AG04450 (cell line): ENCODE data around the gene PIGZ. TPM values are rescaled to one million over a fixed set of nuclear protein-coding genes. Genes with fewer than 3 reads are reported as not detected.

Source experiments
- CTCF ChIA-PET: fragments of 300-600, 350-600 bp; formaldehyde crosslinking; extraction: SDS; loops from one replicate; lab custom pipeline; 2022; ENCODE audit warnings: antibody characterized with exemption, inconsistent platforms; lab: Charles Lee
- POLR2A ChIA-PET: fragments of 350-600 bp; formaldehyde crosslinking; extraction: SDS; loops from one replicate; lab custom pipeline; 2021; ENCODE audit warnings: antibody characterized with exemption, inconsistent platforms; lab: Yijun Ruan, JAX
- DNase-seq: peaks from one replicate; pipeline ENCODE4 v3.0.0-alpha.2; 2011; ENCODE audit warnings: low read depth, low spot score
- H3K27ac ChIP-seq: one replicate; pipeline ENCODE4 v1.5.1; 2012; ENCODE audit warnings: low read depth, low read length, control low read depth
- H3K27me3 ChIP-seq: one replicate; pipeline ENCODE4 v1.6.0; 2012; ENCODE audit warnings: low read length; ENCODE audit not compliant: control insufficient read depth, insufficient read depth
- H3K4me3 ChIP-seq: 2 replicates; pipeline ENCODE4 v1.5.1; 2011; ENCODE audit warnings: mild to moderate bottlenecking, low read depth, low read length, control low read depth
- H3K9me3 ChIP-seq: 2 replicates; pipeline ENCODE4 v1.5.1; 2012; ENCODE audit warnings: low read length; ENCODE audit not compliant: control insufficient read depth, insufficient read depth
- polyA plus RNA-seq: library from polyadenylated mRNA; depleted of rRNA; stranded (reverse); fragments of >200 nt; gene quantifications from 2 replicates; pipeline ENCODE4 v1.2.3, GENCODE V29; 2011
- TF ChIP-seq, protein P1 (sequence below): IDR thresholded peaks from 2 replicates; pipeline ENCODE4 v1.5.1; 2011; ENCODE audit warnings: low read depth, low read length, control low read depth, inconsistent platforms

The PIGZ gene
- polyA plus RNA-seq, 1 experiment: 0.15 TPM

DNA sequence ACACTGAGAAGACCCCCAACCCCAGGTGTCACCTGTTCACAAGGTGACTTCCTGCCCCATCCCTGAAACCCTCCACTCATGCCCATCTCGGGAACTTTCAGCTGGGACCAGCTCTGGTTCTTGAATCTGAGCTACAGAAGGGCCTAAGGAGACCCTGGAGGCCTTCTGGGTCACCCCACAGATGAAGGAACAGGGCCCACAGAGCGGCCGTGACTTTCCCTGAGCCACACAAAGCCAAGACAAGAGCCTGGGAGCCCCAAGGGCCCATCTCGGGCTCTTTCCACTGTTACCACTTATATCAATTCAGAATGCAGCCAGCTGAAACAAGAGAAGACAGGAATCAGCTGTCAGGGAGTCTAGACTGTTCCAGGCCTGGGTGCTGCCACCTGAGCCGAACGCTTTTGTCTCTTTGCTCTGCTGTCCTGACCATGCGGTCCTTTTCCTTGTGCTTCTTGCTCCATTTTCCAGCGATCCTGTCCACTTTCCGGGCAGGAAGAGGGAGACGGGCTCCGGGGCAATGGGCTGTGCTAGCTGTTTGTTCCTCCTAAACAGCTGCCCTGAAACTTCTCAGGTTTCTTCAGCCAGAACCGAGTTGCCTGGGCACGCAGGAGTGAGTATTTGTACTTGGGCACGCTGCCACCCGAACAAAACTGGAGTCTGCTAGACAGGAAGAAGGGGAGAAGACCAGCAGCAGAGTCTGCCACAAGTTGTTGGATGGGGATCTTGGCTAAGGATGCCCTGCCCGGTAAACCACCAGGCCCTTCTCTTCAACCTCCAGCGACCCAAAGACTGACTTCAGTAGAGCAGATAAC is 28.0 kb upstream of the PIGZ start:
- no peak overlapping the region for H3K4me3 ChIP-seq
- TF ChIP-seq, protein P1, sequence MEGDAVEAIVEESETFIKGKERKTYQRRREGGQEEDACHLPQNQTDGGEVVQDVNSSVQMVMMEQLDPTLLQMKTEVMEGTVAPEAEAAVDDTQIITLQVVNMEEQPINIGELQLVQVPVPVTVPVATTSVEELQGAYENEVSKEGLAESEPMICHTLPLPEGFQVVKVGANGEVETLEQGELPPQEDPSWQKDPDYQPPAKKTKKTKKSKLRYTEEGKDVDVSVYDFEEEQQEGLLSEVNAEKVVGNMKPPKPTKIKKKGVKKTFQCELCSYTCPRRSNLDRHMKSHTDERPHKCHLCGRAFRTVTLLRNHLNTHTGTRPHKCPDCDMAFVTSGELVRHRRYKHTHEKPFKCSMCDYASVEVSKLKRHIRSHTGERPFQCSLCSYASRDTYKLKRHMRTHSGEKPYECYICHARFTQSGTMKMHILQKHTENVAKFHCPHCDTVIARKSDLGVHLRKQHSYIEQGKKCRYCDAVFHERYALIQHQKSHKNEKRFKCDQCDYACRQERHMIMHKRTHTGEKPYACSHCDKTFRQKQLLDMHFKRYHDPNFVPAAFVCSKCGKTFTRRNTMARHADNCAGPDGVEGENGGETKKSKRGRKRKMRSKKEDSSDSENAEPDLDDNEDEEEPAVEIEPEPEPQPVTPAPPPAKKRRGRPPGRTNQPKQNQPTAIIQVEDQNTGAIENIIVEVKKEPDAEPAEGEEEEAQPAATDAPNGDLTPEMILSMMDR: no peak
- H3K9me3 ChIP-seq: peaks cover 5% of the 10 kb centered on the region; the same call in 1 of the 2 replicates
- H3K27me3 ChIP-seq: no peaks in the 10 kb centered on the region
- ChIA-PET CTCF (interaction anchor here (1.5 kb wide), 1 partner anchor 191 kb away, joined by 6 read pairs; no protein-coding TSS in a partner anchor), POLR2A (no interaction called here)
- no peak overlapping the region for H3K27ac ChIP-seq
- no peak for DNase-seq

DNA sequence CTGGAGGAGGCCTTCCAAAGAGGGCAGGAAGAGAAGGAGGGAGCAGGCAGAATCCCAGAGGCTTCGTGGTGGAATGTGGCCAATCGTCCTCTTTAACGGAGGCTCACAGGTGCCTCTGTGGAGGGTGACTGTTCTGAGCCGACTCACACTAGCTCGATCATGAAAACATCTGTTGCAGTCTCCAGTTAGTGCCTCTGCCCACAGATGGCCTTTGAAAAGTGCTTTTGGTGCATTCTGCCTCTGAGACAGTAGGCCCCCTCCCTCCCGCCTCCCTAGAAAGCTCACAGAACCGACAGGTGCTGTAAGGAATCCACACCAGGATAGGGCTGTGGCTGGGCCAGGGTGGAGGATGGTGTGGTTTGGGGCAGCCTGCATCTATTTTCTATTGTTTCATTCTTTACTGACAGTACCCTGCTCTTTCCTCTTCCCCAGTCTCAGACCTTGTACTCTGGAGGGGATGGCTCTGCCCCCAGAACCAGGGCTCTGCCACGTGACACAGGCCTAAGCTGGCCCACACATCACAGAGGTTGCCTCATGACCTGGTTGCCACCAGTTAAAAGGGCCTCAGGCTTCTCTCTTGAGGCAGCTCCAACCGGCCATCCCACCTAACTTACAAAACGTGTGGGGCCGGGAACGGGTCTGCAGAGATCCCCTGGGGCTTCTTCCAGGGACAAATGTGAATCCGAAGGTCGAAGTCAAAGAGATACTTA is 27.2 kb upstream of the PIGZ start:
- ChIA-PET CTCF (interaction anchor here (1.0 kb wide), 1 partner anchor 34 kb away, joined by 3 read pairs; the partner anchor contains the start of gene MELTF), POLR2A (no interaction called here)
- no peak for DNase-seq
- H3K27ac ChIP-seq: no peak overlapping the region
- H3K4me3 ChIP-seq: no peak overlapping the region
- TF ChIP-seq, protein P1: no peak
- no peaks in the 10 kb centered on the region for H3K27me3 ChIP-seq
- H3K9me3 ChIP-seq: peaks cover 5% of the 10 kb centered on the region; the same call in 1 of the 2 replicates

DNA sequence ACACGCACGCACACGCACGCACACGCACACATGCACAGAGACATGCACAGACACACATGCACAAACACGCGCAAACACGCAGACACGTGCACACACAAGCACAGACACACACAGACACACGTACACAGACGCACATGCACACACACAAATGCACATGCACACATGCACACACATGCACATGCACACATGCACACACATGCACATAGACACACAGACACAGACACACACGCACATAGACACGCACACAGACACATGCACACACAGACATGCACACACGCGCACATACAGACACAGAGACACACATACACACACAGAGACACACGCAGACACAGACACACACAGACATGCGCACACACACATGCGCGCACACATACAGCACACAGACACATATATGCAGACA is 26.4 kb upstream of the PIGZ start:
- H3K4me3 ChIP-seq: no peak overlapping the region
- CTCF ChIA-PET: interaction anchor here (1.0 kb wide), 1 partner anchor 34 kb away, joined by 3 read pairs; the partner anchor contains the start of gene MELTF

DNA sequence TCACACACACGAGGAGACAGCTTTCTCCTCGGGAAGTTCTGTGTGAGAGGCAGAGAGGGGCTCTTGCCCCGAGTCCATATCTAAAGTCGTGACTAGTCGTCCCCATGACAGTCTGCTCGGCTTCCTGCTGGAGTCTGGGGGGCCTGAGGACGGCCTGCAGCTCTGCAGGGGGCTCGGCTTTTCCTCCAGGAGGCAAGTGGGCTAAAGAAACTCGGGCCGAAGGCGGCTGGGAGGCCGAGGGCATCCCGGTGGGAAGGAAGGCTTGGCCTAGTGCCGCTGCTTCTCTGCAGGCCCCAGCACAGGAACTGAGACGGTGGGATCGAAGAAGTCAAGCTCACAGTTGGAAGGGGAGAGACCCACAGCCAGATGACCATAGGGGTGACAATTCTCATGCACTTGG is 25.4 kb upstream of the PIGZ start:
- ChIA-PET POLR2A (no interaction called here), CTCF (interaction anchor here (0.8 to 0.9 kb wide), 2 partner anchors 36 to 193 kb away, joined by 3 read pairs; no protein-coding TSS in a partner anchor)
- Histone ChIP-seq H3K27ac (no peak overlapping the region), H3K4me3 (no peak overlapping the region), H3K27me3 (peaks cover 4% of the 10 kb centered on the region), H3K9me3 (peaks cover 2% of the 10 kb centered on the region; the same call in 1 of the 2 replicates)
- no peak for DNase-seq
- TF ChIP-seq, protein P1: no peak

More for the DNA sequence above, 26.4 kb upstream of the PIGZ start:
- POLR2A ChIA-PET: no interaction called here
- no peak for DNase-seq
- TF ChIP-seq, protein P1: no peak
- Histone ChIP-seq H3K27me3 (no peaks in the 10 kb centered on the region), H3K9me3 (peaks cover 5% of the 10 kb centered on the region; the same call in 1 of the 2 replicates), H3K27ac (no peak overlapping the region)
